ENCODE results near the gene CPNE1. TPM values are rescaled to one million over a fixed set of nuclear protein-coding genes. Genes with fewer than 3 reads are reported as not detected.

The CPNE1 gene
- total and polyA plus RNA-seq, 12 donors, result 63.9 to 464 (median 160) TPM

DNA sequence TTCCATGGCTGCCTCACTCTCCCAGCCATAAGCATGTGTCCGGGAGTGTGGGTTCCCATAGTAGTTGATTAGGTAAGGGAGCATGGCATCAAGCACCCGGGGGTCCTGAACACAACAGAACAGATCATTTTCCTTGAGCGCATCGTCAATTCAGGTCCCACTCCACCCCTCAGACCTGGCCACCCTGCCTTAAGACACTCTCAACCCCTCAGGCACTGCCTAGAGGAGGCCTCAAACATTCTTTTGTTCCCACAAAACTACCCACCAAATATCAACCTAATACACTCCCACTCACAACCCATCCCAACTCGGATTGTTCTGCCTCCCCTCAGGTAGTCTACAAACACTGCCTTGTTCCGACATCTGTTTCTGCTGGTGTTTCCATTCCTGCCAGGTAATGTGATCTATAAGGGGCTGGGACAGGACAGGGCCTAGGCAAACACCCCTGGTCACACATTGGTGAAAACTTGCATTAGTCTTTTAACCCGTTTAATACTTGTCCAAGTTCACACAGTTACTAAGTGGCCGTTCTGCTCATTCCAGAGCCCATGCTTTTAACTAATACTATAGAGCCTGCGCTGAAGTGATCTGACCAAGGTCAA is 33.1 kb upstream of the CPNE1 start:
- H3K27me3 ChIP-seq, result no peaks in the 10 kb centered on the region
- peaks cover 0 to 46% of the 10 kb centered on the region in 2 donors for H3K36me3 ChIP-seq (replicated peaks in 1 of 2)
- DNase-seq, result peak in 2 of 7 donors; percentile 13 to 50
- peaks cover 10 to 41% of the 10 kb centered on the region in 2 donors for H3K4me1 ChIP-seq (replicated peaks in 1 of 2)
- intact Hi-C loops (cut with DNase I), result loop anchor here in 1 of 2 donors (10.0 kb wide), 1 partner anchor 233 kb away; no protein-coding TSS in a partner anchor
- 49 to 62% (median 59%) methylated on average over 7 to 9 of the region's 9 CpGs for WGBS, 4 donors
- H3K4me3 ChIP-seq, result peak overlapping the region in 1 of 4 donors; percentile 83
- TF ChIP-seq POLR2A (IDR thresholded peaks at IDR 0.05), result no peak
- TF ChIP-seq, protein P1, sequence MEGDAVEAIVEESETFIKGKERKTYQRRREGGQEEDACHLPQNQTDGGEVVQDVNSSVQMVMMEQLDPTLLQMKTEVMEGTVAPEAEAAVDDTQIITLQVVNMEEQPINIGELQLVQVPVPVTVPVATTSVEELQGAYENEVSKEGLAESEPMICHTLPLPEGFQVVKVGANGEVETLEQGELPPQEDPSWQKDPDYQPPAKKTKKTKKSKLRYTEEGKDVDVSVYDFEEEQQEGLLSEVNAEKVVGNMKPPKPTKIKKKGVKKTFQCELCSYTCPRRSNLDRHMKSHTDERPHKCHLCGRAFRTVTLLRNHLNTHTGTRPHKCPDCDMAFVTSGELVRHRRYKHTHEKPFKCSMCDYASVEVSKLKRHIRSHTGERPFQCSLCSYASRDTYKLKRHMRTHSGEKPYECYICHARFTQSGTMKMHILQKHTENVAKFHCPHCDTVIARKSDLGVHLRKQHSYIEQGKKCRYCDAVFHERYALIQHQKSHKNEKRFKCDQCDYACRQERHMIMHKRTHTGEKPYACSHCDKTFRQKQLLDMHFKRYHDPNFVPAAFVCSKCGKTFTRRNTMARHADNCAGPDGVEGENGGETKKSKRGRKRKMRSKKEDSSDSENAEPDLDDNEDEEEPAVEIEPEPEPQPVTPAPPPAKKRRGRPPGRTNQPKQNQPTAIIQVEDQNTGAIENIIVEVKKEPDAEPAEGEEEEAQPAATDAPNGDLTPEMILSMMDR (IDR thresholded peaks at IDR 0.05), result no peak
- H3K9me3 ChIP-seq (replicated peaks in 1 of 3), result no peaks in the 10 kb centered on the region
- H3K27ac ChIP-seq, result peak overlapping the region in 2 of 5 donors; percentile 92 to 93

DNA sequence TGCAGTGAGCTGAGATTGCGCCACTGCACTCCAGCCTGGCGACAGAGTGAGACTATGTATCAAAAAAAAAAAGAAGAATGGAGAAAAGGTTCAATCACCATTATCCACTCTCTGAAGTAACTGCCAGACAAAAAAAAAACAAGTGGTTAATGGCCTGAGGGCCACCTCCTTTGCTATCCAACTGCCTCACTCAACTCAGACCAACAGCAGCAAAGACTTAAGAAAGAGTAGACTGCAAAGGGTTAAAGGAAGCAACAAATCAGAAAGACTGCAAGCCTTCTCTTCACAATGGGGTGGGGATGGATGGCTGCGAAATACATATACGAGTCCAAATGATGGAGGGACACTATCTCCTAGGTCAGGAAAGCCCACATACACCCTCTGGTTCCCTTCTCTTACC is 31.3 kb upstream of the CPNE1 start:
- Histone ChIP-seq H3K4me3 (no peak overlapping the region), H3K36me3 (replicated peaks in 1 of 2) (peaks cover 0 to 33% of the 10 kb centered on the region in 2 donors), H3K4me1 (replicated peaks in 1 of 2) (peaks cover 10 to 37% of the 10 kb centered on the region in 2 donors), H3K27me3 (no peaks in the 10 kb centered on the region), H3K27ac (peak overlapping the region in 1 of 5 donors; percentile 10), H3K9me3 (replicated peaks in 1 of 3) (no peaks in the 10 kb centered on the region)
- 77 to 86% (median 83%) methylated on average over 4 of the region's 4 CpGs for WGBS, 4 donors
- intact Hi-C loops (cut with DNase I), result loop anchor here in 1 of 2 donors (10.0 kb wide), 1 partner anchor 231 kb away; no protein-coding TSS in a partner anchor
- DNase-seq, result no peak
- no peak for TF ChIP-seq POLR2A (IDR thresholded peaks at IDR 0.05)
- TF ChIP-seq, protein P1 (IDR thresholded peaks at IDR 0.05), result no peak

DNA sequence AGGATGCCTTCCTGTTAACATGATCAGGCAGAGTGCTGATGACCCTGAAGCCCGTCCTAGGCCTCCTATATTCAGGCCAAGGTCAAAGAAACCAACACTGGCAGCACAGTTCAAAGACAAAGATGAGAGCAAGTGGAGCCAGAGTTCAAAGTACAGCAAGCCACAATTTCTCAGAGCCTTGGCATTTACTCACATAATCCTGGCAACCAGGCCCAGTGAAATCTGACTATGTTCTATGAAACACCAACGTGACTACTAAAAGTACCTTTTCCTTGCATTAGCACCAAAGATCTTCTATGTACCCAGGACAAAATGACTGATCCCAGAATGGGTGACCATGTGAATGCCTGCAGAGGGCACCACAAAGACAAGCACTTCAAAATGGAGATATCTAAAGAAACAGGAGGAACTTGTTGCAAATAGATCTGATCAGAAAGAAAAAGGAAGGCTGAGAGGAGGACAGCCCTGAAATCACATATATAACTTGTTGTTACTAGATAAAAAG is 30.6 kb upstream of the CPNE1 start:
- Histone ChIP-seq H3K4me1 (replicated peaks in 1 of 2) (peaks cover 10 to 30% of the 10 kb centered on the region in 2 donors), H3K27ac (peak overlapping the region in 2 of 5 donors; percentile 10 to 45), H3K36me3 (replicated peaks in 1 of 2) (peaks cover 0 to 34% of the 10 kb centered on the region in 2 donors), H3K4me3 (no peak overlapping the region), H3K27me3 (no peaks in the 10 kb centered on the region), H3K9me3 (replicated peaks in 1 of 3) (no peaks in the 10 kb centered on the region)
- peak in 4 of 7 donors; percentile 9 to 41 (median 24) for DNase-seq
- intact Hi-C loops (cut with DNase I), result loop anchor here in 1 of 2 donors (10.0 kb wide), 1 partner anchor 230 kb away; no protein-coding TSS in a partner anchor
- TF ChIP-seq, protein P1 (IDR thresholded peaks at IDR 0.05), result no peak
- TF ChIP-seq POLR2A (IDR thresholded peaks at IDR 0.05), result no peak
- WGBS, 4 donors, result 36 to 63% (median 49%) methylated on average over 2 of the region's 2 CpGs

DNA sequence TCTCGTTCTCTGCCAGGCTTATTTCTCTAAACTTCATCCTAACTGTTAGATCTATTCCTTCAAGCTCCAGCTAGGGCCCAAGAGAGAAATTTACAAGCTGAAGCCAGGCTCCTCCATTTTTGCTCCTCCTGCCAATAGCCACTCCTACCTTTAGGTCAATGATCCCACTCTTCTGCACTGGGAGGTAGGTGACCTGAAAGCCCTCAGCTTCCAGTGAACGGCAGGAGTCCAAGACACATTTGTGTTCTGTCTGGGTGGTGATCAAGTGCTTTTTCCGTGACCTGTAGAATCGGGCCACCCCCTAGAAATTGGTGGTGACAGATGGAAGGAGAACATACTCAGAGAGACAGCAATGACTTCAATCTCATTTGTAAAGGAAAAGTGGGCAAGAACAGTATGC is 25.6 kb upstream of the CPNE1 start:
- 83 to 96% (median 86%) methylated on average over 4 of the region's 4 CpGs for WGBS, 4 donors
- no peak for TF ChIP-seq POLR2A (IDR thresholded peaks at IDR 0.05)
- TF ChIP-seq, protein P1 (IDR thresholded peaks at IDR 0.05), result no peak
- Histone ChIP-seq H3K36me3 (replicated peaks in 1 of 2) (peaks cover 0 to 65% of the 10 kb centered on the region in 2 donors), H3K27me3 (no peaks in the 10 kb centered on the region), H3K4me3 (no peak overlapping the region), H3K27ac (no peak overlapping the region), H3K9me3 (replicated peaks in 1 of 3) (no peaks in the 10 kb centered on the region), H3K4me1 (replicated peaks in 1 of 2) (peaks cover 0 to 2% of the 10 kb centered on the region in 2 donors)
- DNase-seq, result peak in 1 of 7 donors; percentile 30
- intact Hi-C loops (cut with DNase I), result loop anchor here in 1 of 2 donors (10.0 kb wide), 1 partner anchor 225 kb away; no protein-coding TSS in a partner anchor
